Stimulated activated memory B cell treated with anti-CD40 and anti-IgM and Interleukin-4, amounts not matched to agents 10 μg/mL and 1 μg/mL and 100 μg/mL, for 72 hours (primary cell): ENCODE results near the gene MEGF8.

Source experiments
- ATAC-seq: fragments of 150-1000 bp; cut with Tn5 transposase; 2 replicates; pipeline ENCODE4 v1.10.0; 2021
- H3K27ac Mint-ChIP-seq: one replicate; pipeline ENCODE4 v1.8.0; 2022; ENCODE audit warnings: mild to moderate bottlenecking, mixed read lengths
- H3K27me3 Mint-ChIP-seq: one replicate; pipeline ENCODE4 v1.8.0; 2022; ENCODE audit warnings: mixed read lengths
- H3K36me3 Mint-ChIP-seq: one replicate; pipeline ENCODE4 v1.8.0; 2022; ENCODE audit warnings: mixed read lengths
- H3K4me1 Mint-ChIP-seq: one replicate; pipeline ENCODE4 v1.8.0; 2022; ENCODE audit warnings: mixed read lengths
- H3K4me3 Mint-ChIP-seq: one replicate; pipeline ENCODE4 v1.8.0; 2022; ENCODE audit warnings: mild to moderate bottlenecking, moderate library complexity, mixed read lengths
- H3K9me3 Mint-ChIP-seq: one replicate; pipeline ENCODE4 v1.8.0; 2022; ENCODE audit warnings: mixed read lengths

Gene MEGF8

GRCh38 chr19:42386974-42387707 lies 61.7 kb downstream of the MEGF8 start:
- peak; percentile 90 for ATAC-seq
- Mint-ChIP-seq H3K27me3 (peaks cover 33% of the 10 kb centered on the region), H3K4me1 (peaks cover 8% of the 10 kb centered on the region), H3K4me3 (peak overlapping the region; percentile 71), H3K27ac (peak overlapping the region; percentile 33), H3K9me3 (no peaks in the 10 kb centered on the region), H3K36me3 (no peaks in the 10 kb centered on the region)

- Mint-ChIP-seq H3K27me3 (peaks cover 19% of the 10 kb centered on the region), H3K36me3 (no peaks in the 10 kb centered on the region), H3K9me3 (no peaks in the 10 kb centered on the region), H3K27ac (no peak overlapping the region), H3K4me1 (peaks cover 8% of the 10 kb centered on the region), H3K4me3 (no peak overlapping the region)
- no peak for ATAC-seq
These were observed 63.5 kb downstream of the MEGF8 start for GRCh38 chr19:42388851-42389489.

- peaks cover 19% of the 10 kb centered on the region for H3K27me3 Mint-ChIP-seq
- no peak for ATAC-seq
- no peak within 1 kb of the TSS for H3K4me3 Mint-ChIP-seq
- peaks cover 8% of the 10 kb centered on the region for H3K4me1 Mint-ChIP-seq
- H3K36me3 Mint-ChIP-seq: no peaks in the 10 kb centered on the region
- H3K27ac Mint-ChIP-seq: peak within 1 kb of the TSS; percentile 52
- no peaks in the 10 kb centered on the region for H3K9me3 Mint-ChIP-seq
These were observed 64.5 kb downstream of the MEGF8 start, which contains the start of gene CNFN for GRCh38 chr19:42389899-42390298. Gene CNFN, minus strand, starts transcription at chr19:42390297. Its CDS starts 1,260 bp downstream, at chr19:42389037.

GRCh38 chr19:42392165-42392564 lies 66.7 kb downstream of the MEGF8 start:
- H3K4me3 Mint-ChIP-seq: no peak overlapping the region
- no peaks in the 10 kb centered on the region for H3K36me3 Mint-ChIP-seq
- peaks cover 12% of the 10 kb centered on the region for H3K4me1 Mint-ChIP-seq
- no peak for ATAC-seq
- H3K27ac Mint-ChIP-seq: no peak overlapping the region
- H3K27me3 Mint-ChIP-seq: peaks cover 19% of the 10 kb centered on the region
- no peaks in the 10 kb centered on the region for H3K9me3 Mint-ChIP-seq

- ATAC-seq: no peak
- Mint-ChIP-seq H3K27ac (no peak overlapping the region), H3K4me1 (peaks cover 30% of the 10 kb centered on the region), H3K27me3 (peaks cover 13% of the 10 kb centered on the region), H3K36me3 (peaks cover 6% of the 10 kb centered on the region), H3K9me3 (no peaks in the 10 kb centered on the region), H3K4me3 (no peak overlapping the region)
These were observed 69.3 kb downstream of the MEGF8 start for GRCh38 chr19:42394751-42395150.

GRCh38 chr19:42396381-42397262 lies 71.2 kb downstream of the MEGF8 start:
- H3K36me3 Mint-ChIP-seq: peaks cover 6% of the 10 kb centered on the region
- peaks cover 46% of the 10 kb centered on the region for H3K4me1 Mint-ChIP-seq
- H3K4me3 Mint-ChIP-seq: peak overlapping the region; percentile 87
- H3K27ac Mint-ChIP-seq: peak overlapping the region; percentile 93
- peak; percentile 99 for ATAC-seq
- H3K27me3 Mint-ChIP-seq: no peaks in the 10 kb centered on the region
- no peaks in the 10 kb centered on the region for H3K9me3 Mint-ChIP-seq

GRCh38 chr19:42397263-42398166 lies 72.1 kb downstream of the MEGF8 start:
- Mint-ChIP-seq H3K36me3 (peaks cover 6% of the 10 kb centered on the region), H3K27me3 (no peaks in the 10 kb centered on the region), H3K4me1 (peaks cover 55% of the 10 kb centered on the region), H3K27ac (peak overlapping the region; percentile 93), H3K4me3 (peak overlapping the region; percentile 87), H3K9me3 (no peaks in the 10 kb centered on the region)
- ATAC-seq: no peak

- no peak overlapping the region for H3K4me3 Mint-ChIP-seq
- peaks cover 58% of the 10 kb centered on the region for H3K4me1 Mint-ChIP-seq
- no peak overlapping the region for H3K27ac Mint-ChIP-seq
- H3K36me3 Mint-ChIP-seq: peaks cover 6% of the 10 kb centered on the region
- H3K9me3 Mint-ChIP-seq: no peaks in the 10 kb centered on the region
- ATAC-seq: no peak
- H3K27me3 Mint-ChIP-seq: no peaks in the 10 kb centered on the region
These were observed 75.0 kb downstream of the MEGF8 start for GRCh38 chr19:42400404-42400803.

GRCh38 chr19:42401365-42402303 lies 76.2 kb downstream of the MEGF8 start:
- H3K36me3 Mint-ChIP-seq: peaks cover 15% of the 10 kb centered on the region
- H3K4me3 Mint-ChIP-seq: peak overlapping the region; percentile 85
- no peaks in the 10 kb centered on the region for H3K9me3 Mint-ChIP-seq
- peak overlapping the region; percentile 69 for H3K27ac Mint-ChIP-seq
- ATAC-seq: peak; percentile 70
- H3K27me3 Mint-ChIP-seq: no peaks in the 10 kb centered on the region
- peaks cover 51% of the 10 kb centered on the region for H3K4me1 Mint-ChIP-seq

- ATAC-seq: no peak
- Mint-ChIP-seq H3K36me3 (peaks cover 22% of the 10 kb centered on the region), H3K4me3 (peak overlapping the region; percentile 85), H3K9me3 (no peaks in the 10 kb centered on the region), H3K4me1 (peaks cover 44% of the 10 kb centered on the region), H3K27me3 (no peaks in the 10 kb centered on the region), H3K27ac (peak overlapping the region; percentile 69)
These were observed 77.1 kb downstream of the MEGF8 start for GRCh38 chr19:42402376-42403116.

- H3K4me3 Mint-ChIP-seq: no peak overlapping the region
- H3K27me3 Mint-ChIP-seq: no peaks in the 10 kb centered on the region
- H3K4me1 Mint-ChIP-seq: peaks cover 43% of the 10 kb centered on the region
- no peak for ATAC-seq
- H3K27ac Mint-ChIP-seq: no peak overlapping the region
- no peaks in the 10 kb centered on the region for H3K9me3 Mint-ChIP-seq
- H3K36me3 Mint-ChIP-seq: peaks cover 29% of the 10 kb centered on the region
These were observed 78.2 kb downstream of the MEGF8 start for GRCh38 chr19:42403586-42403985.

- Mint-ChIP-seq H3K36me3 (peaks cover 37% of the 10 kb centered on the region), H3K9me3 (no peaks in the 10 kb centered on the region), H3K27me3 (no peaks in the 10 kb centered on the region), H3K4me3 (no peak overlapping the region), H3K4me1 (peaks cover 27% of the 10 kb centered on the region), H3K27ac (no peak overlapping the region)
- ATAC-seq: no peak
These were observed 80.7 kb downstream of the MEGF8 start for GRCh38 chr19:42406111-42406510.
